ENCODE results near the gene CDK8.

GRCh38 chr13:26229080-26229615 lies 24.8 kb upstream of the CDK8 start:
- TF ChIP-seq CTCF (IDR thresholded peaks at IDR 0.05; ENCODE audit: insufficient read depth, low read length, poor library complexity, severe bottlenecking) (no peak), EZH2phosphoT487 (conservative IDR thresholded peaks at IDR 0.05; ENCODE audit: low read length) (no peak)
